A549 (cell line): ENCODE results near the gene TMEM82. TPM values are rescaled to one million over a fixed set of nuclear protein-coding genes. Genes with fewer than 3 reads are reported as not detected.

ENCODE experiments used
- ATAC-seq, 2 experiments: fragments of 200-7000 bp in 1 of 2; fragments of >200 bp in 1 of 2; cut with Nextera tagmentation in 1 of 2; cut with Tn5 transposase in 1 of 2; 3 replicates each; pipeline versions ENCODE4 v1.8.0 to v1.9.1; 2018 to 2020; ENCODE audit warnings: mild to moderate bottlenecking in 1 of 2, moderate library complexity in 1 of 2
- CTCF ChIA-PET: fragments of 300-600 bp; sonication (Branson Sonifier 250); formaldehyde crosslinking; extraction: SDS; loops from one replicate; lab custom pipeline; 2021; ENCODE audit warnings: antibody characterized with exemption, inconsistent platforms; lab: Yijun Ruan, JAX
- POLR2A ChIA-PET: fragments of 350-600 bp; formaldehyde crosslinking; extraction: SDS; loops from one replicate; lab custom pipeline; 2021; ENCODE audit warnings: antibody characterized with exemption, inconsistent platforms; lab: Yijun Ruan, JAX
- DNase-seq, 2 experiments: peaks; one replicate each; pipeline versions ENCODE4 v3.0.0 to v3.0.0-alpha.2; 2011 to 2016; ENCODE audit warnings: low read depth in 1 of 2, low spot score in 1 of 2
- FAIRE-seq: peaks from 2 replicates; lab custom pipeline; 2011; peaks lifted over from hg19 to GRCh38; lab: Jason Lieb, UNC
- H3K27ac ChIP-seq, 2 experiments: fragments of >200 bp; sonication (Bioruptor Twin); formaldehyde crosslinking; 3 replicates each; pipeline ENCODE4 v1.5.1; 2016 to 2017
- H3K4me1 ChIP-seq: fragments of >200 bp; sonication (Bioruptor Twin); formaldehyde crosslinking; 3 replicates; pipeline ENCODE4 v1.6.1; 2016
- H3K4me2 ChIP-seq: fragments of >200 bp; sonication (Bioruptor Twin); formaldehyde crosslinking; 3 replicates; pipeline ENCODE4 v1.6.1; 2016
- H3K4me3 ChIP-seq: fragments of >200 bp; sonication (Bioruptor Twin); formaldehyde crosslinking; 3 replicates; pipeline ENCODE4 v1.5.1; 2016
- H3K9me3 ChIP-seq: fragments of >200 bp; sonication (Bioruptor Twin); formaldehyde crosslinking; 3 replicates; pipeline ENCODE4 v1.6.1; 2016
- ATOH8 ChIP-seq: fragments of 250-450 bp; sonication (Bioruptor Pico); IDR thresholded peaks from 2 replicates; pipeline ENCODE4 v1.5.0; 2020; ENCODE audit warnings: low read depth, mild to moderate bottlenecking, moderate library complexity
- CEBPB ChIP-seq, 2 experiments: fragments of >200 bp in 1 of 2; sonication (Bioruptor Twin) in 1 of 2; formaldehyde crosslinking in 1 of 2; IDR thresholded peaks; 2 replicates each; pipeline ENCODE4 v1.6.1; 2012 to 2016
- CHD2 ChIP-seq: fragments of 150-350 bp; IDR thresholded peaks from 2 replicates; pipeline ENCODE4 v1.6.1; 2014; ENCODE audit warnings: low read length; ENCODE audit not compliant: partially characterized antibody
- CHD4 ChIP-seq: fragments of 200-600 bp; sonication (generic); IDR thresholded peaks from 2 replicates; pipeline ENCODE4 v1.6.1; 2016; ENCODE audit warnings: antibody characterized with exemption, mild to moderate bottlenecking, borderline replicate concordance
- CTCF ChIP-seq: fragments of >200 bp; sonication (Bioruptor Twin); formaldehyde crosslinking; IDR thresholded peaks from 3 replicates; pipeline ENCODE4 v1.5.1; 2016
- E2F6 ChIP-seq: IDR thresholded peaks from 2 replicates; pipeline ENCODE4 v1.6.1; 2012; ENCODE audit warnings: low read depth, borderline replicate concordance
- FOXS1 ChIP-seq: fragments of 250-450 bp; sonication (Bioruptor Pico); IDR thresholded peaks from 2 replicates; pipeline ENCODE4 v1.5.0; 2020; ENCODE audit warnings: mild to moderate bottlenecking, moderate library complexity
- GATA3 ChIP-seq: IDR thresholded peaks from 2 replicates; pipeline ENCODE4 v1.6.1; 2012; ENCODE audit warnings: borderline replicate concordance
- HES2 ChIP-seq: fragments of >200 bp; sonication (Bioruptor Twin); formaldehyde crosslinking; IDR thresholded peaks from 2 replicates; pipeline ENCODE4 v1.6.1; 2016
- HEYL ChIP-seq: fragments of 250-450 bp; sonication (Bioruptor Pico); IDR thresholded peaks from 2 replicates; pipeline ENCODE4 v1.8.0; 2021; ENCODE audit warnings: mild to moderate bottlenecking, moderate library complexity
- HMGXB4 ChIP-seq: fragments of 250-450 bp; sonication (Bioruptor Pico); IDR thresholded peaks from 2 replicates; pipeline ENCODE4 v1.5.0; 2021; ENCODE audit warnings: mild to moderate bottlenecking, moderate library complexity, borderline replicate concordance
- HOXA7 ChIP-seq: fragments of 250-450 bp; sonication (Bioruptor Pico); IDR thresholded peaks from 2 replicates; pipeline ENCODE4 v1.5.0; 2020; ENCODE audit warnings: mild to moderate bottlenecking, moderate library complexity
- HOXB13 ChIP-seq: fragments of 250-450 bp; sonication (Bioruptor Pico); IDR thresholded peaks from 2 replicates; pipeline ENCODE4 v1.5.0; 2020; ENCODE audit warnings: low read depth, mild to moderate bottlenecking, moderate library complexity
- KDM1A ChIP-seq: fragments of 200-600 bp; sonication (generic); IDR thresholded peaks from 2 replicates; pipeline ENCODE4 v1.6.1; 2016; ENCODE audit warnings: low read depth, mild to moderate bottlenecking
- MAZ ChIP-seq: fragments of 150-350 bp; IDR thresholded peaks from 2 replicates; pipeline ENCODE4 v1.6.1; 2014; ENCODE audit warnings: antibody characterized with exemption, low read depth, low read length, borderline replicate concordance
- POLR2AphosphoS2 ChIP-seq: conservative IDR thresholded peaks from 2 replicates; pipeline ENCODE4 v1.6.1; 2012; ENCODE audit warnings: low read length, improper control_type of control experiment, inconsistent platforms
- RARB ChIP-seq: fragments of 250-450 bp; sonication (Bioruptor Pico); IDR thresholded peaks from 2 replicates; pipeline ENCODE4 v1.8.0; 2021; ENCODE audit warnings: mild to moderate bottlenecking, moderate library complexity
- USF2 ChIP-seq: fragments of 450-650 bp; IDR thresholded peaks from 2 replicates; pipeline ENCODE4 v1.6.1; 2014; ENCODE audit warnings: antibody characterized with exemption
- ZC3H11A ChIP-seq: fragments of 450-650 bp; IDR thresholded peaks from 2 replicates; pipeline ENCODE4 v1.6.1; 2014; ENCODE audit warnings: antibody characterized with exemption, mild to moderate bottlenecking
- WGBS: methylation state at CpG from one replicate; pipeline ENCODE4 v1.1.6; 2017; ENCODE audit errors: missing lambda C conversion rate; 5-methylcytosine and 5-hydroxymethylcytosine counted together
- polyA plus RNA-seq, 4 experiments: library from polyadenylated mRNA; depleted of rRNA in 3 of 4; stranded (reverse); fragments of >200 nt; fragmentation: RNase III in 1 of 4; extraction: RNeasy Plus Mini Kit Qiagen cat#74134 plus additional on column Dnase treatment in 1 of 4; gene quantifications; 2 replicates in 3 of 4; 3 replicates in 1 of 4; pipeline ENCODE4 v1.2.3, GENCODE V29; 2011 to 2017

The TMEM82 gene
- polyA plus RNA-seq, 2 of the 4 experiments (the other 2 are of a cell fraction) = not detected

- ATAC-seq = peak in 1 of 2 experiments; percentile 8; a peak in 2 of 6 replicates
These were observed 6.0 kb upstream of the TMEM82 start, which contains the start of gene SLC25A34 for GRCh38 chr1:15736038-15736891. Gene SLC25A34 (plus strand): TSS chr1:15736258. CDS start chr1:15736486, 228 bp downstream.

GRCh38 chr1:15736892-15737261 is 5.4 kb upstream of the TMEM82 start:
- ATAC-seq = no peak

More at GRCh38 chr1:15736038-15736891, 6.0 kb upstream of the TMEM82 start, which contains the start of gene SLC25A34:
- Histone ChIP-seq H3K27ac (no peak within 1 kb of the TSS), H3K4me2 (no peak within 1 kb of the TSS), H3K9me3 (no peaks in the 10 kb centered on the region), H3K4me1 (no peaks in the 10 kb centered on the region), H3K4me3 (no peak within 1 kb of the TSS)
- WGBS = 95% methylated on average over 4 of the region's 35 CpGs
- CTCF ChIA-PET = interaction anchor here (0.5 kb wide), 1 partner anchor 266 kb away, joined by 3 read pairs; no protein-coding TSS in a partner anchor
- POLR2A ChIA-PET = no interaction called here
- FAIRE-seq (no peak), DNase-seq (no peak)
- no peak for TF ChIP-seq HES2
- TF ChIP-seq FOXS1 (CRISPR knock-in tag) = no peak
- TF ChIP-seq HMGXB4 (CRISPR knock-in tag) = no peak
- TF ChIP-seq ZC3H11A = no peak
- no peak for TF ChIP-seq MAZ
- no peak for TF ChIP-seq ATOH8 (CRISPR knock-in tag)
- no peak for TF ChIP-seq HOXA7 (CRISPR knock-in tag)
- TF ChIP-seq HOXB13 (CRISPR knock-in tag) = no peak
- TF ChIP-seq USF2 = no peak
- no peak for TF ChIP-seq POLR2AphosphoS2
- TF ChIP-seq RARB = no peak

More at GRCh38 chr1:15736892-15737261, 5.4 kb upstream of the TMEM82 start:
- Histone ChIP-seq H3K9me3 (no peaks in the 10 kb centered on the region), H3K4me3 (no peak overlapping the region), H3K4me1 (peaks cover 3% of the 10 kb centered on the region; the same call in 1 of the 3 replicates), H3K27ac (no peak overlapping the region), H3K4me2 (no peak overlapping the region)
- ChIA-PET CTCF (interaction anchor here (0.8 to 5.0 kb wide), 2 partner anchors 17 to 142 kb away, joined by 3 to 31 read pairs; no protein-coding TSS in a partner anchor), POLR2A (no interaction called here)
- no peak for DNase-seq
- TF ChIP-seq CHD2 (no peak), HEYL (no peak), E2F6 (no peak), GATA3 (no peak), CEBPB (IDR thresholded peaks at IDR 0.05) (no peak), CTCF (no peak), KDM1A (no peak), CHD4 (no peak)
- 73% methylated on average over 4 of the region's 6 CpGs for WGBS
- FAIRE-seq = no peak
